HL-60 (cell line): ENCODE measurements around the gene OR1F1.

Experiments
- DNase-seq, 2 experiments: peaks; one replicate each; pipeline ENCODE4 v3.0.0-alpha.2; 2010 to 2020; ENCODE audit warnings: low read depth in 1 of 2, low spot score in 1 of 2
- H3K27ac ChIP-seq: fragments of 250-450 bp; sonication (Bioruptor Pico); replicated peaks from 2 replicates; pipeline ENCODE4 v1.5.1; 2020; ENCODE audit warnings: mild to moderate bottlenecking, moderate library complexity
- H3K27me3 ChIP-seq: fragments of 250-450 bp; sonication (Bioruptor Pico); 2 replicates; pipeline ENCODE4 v1.5.1; 2021; ENCODE audit warnings: mild to moderate bottlenecking, moderate library complexity; ENCODE audit not compliant: insufficient read depth, poor library complexity, severe bottlenecking
- H3K4me3 ChIP-seq: replicated peaks from 2 replicates; pipeline ENCODE4 v1.5.1; 2011; ENCODE audit warnings: mild to moderate bottlenecking, control low read depth, low read length; ENCODE audit not compliant: insufficient read depth
- GABPA ChIP-seq: IDR thresholded peaks from 2 replicates; pipeline ENCODE4 v1.6.1; 2012; ENCODE audit warnings: low read depth
- POLR2AphosphoS5 ChIP-seq: IDR thresholded peaks from 2 replicates; pipeline ENCODE4 v1.6.1; 2012; ENCODE audit warnings: low read depth
- REST ChIP-seq: IDR thresholded peaks from 2 replicates; pipeline ENCODE4 v1.6.1; 2012; ENCODE audit warnings: low read depth; ENCODE audit not compliant: insufficient replicate concordance
- SPI1 ChIP-seq: IDR thresholded peaks from 2 replicates; pipeline ENCODE4 v1.6.1; 2012; ENCODE audit warnings: low read depth, mild to moderate bottlenecking, borderline replicate concordance
- TF ChIP-seq, protein P1 (sequence below): IDR thresholded peaks from one replicate; pipeline ENCODE4 v1.5.1; 2011; ENCODE audit warnings: low read length, control low read depth, inconsistent platforms; ENCODE audit not compliant: insufficient read depth

Gene OR1F1

DNA sequence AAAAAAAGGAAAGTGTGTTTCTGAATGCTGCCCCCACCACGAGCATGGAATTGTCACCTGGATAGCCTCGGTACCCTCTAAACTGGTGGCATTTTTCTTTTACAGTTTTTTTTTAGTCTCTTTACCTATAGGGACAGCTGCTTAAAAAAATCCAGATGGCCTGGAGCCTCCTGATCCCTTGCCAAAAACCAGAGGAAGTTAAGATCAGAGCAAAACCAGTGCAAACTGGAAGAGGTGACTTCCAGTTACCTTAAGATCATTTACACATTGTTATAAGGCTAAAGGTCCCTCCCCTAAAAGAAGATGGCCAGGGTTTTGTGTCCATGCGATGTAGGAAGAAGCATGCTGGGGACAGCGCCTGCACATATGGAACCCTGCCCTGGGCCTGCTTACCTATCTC lies 65.0 kb downstream of the OR1F1 start:
- Histone ChIP-seq H3K4me3 (no peak overlapping the region), H3K27me3 (no peaks in the 10 kb centered on the region), H3K27ac (no peak overlapping the region)
- TF ChIP-seq GABPA (no peak), POLR2AphosphoS5 (no peak), REST (no peak), SPI1 (no peak)
- TF ChIP-seq, protein P1, sequence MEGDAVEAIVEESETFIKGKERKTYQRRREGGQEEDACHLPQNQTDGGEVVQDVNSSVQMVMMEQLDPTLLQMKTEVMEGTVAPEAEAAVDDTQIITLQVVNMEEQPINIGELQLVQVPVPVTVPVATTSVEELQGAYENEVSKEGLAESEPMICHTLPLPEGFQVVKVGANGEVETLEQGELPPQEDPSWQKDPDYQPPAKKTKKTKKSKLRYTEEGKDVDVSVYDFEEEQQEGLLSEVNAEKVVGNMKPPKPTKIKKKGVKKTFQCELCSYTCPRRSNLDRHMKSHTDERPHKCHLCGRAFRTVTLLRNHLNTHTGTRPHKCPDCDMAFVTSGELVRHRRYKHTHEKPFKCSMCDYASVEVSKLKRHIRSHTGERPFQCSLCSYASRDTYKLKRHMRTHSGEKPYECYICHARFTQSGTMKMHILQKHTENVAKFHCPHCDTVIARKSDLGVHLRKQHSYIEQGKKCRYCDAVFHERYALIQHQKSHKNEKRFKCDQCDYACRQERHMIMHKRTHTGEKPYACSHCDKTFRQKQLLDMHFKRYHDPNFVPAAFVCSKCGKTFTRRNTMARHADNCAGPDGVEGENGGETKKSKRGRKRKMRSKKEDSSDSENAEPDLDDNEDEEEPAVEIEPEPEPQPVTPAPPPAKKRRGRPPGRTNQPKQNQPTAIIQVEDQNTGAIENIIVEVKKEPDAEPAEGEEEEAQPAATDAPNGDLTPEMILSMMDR: no peak
- DNase-seq: peak in 1 of 2 experiments; percentile 9

GRCh38 chr16:3254309-3254708 lies 66.3 kb downstream of the OR1F1 start:
- H3K27me3 ChIP-seq: no peaks in the 10 kb centered on the region
- TF ChIP-seq POLR2AphosphoS5 (no peak), SPI1 (no peak), GABPA (no peak), REST (no peak)
- TF ChIP-seq, protein P1: no peak
- H3K27ac ChIP-seq: no peak overlapping the region
- no peak overlapping the region for H3K4me3 ChIP-seq
- DNase-seq: no peak
